Muscle of arm (tissue), 14 donors: ENCODE results near the gene YIPF5. TPM values are rescaled to one million over a fixed set of nuclear protein-coding genes. Genes with fewer than 3 reads are reported as not detected.

Experiments used
- DNase-seq: peaks from one replicate; pipeline ENCODE4 v3.0.0-alpha.2; 2013
- long read RNA-seq, 11 donors: transcript quantifications; one replicate each; lab custom pipeline, GENCODE V29; 2026
- polyA plus RNA-seq, 12 donors: library from polyadenylated mRNA; unstranded; fragments of 120-200 nt; gene quantifications; one replicate each; pipeline ENCODE4 v1.2.1, GENCODE V29; 2013; ENCODE audit not compliant: insufficient read length in 12 of 12

The YIPF5 gene
- 10 to 100 TPM in 11 of 12 donors, not detected in 1; 31.8 to 65.0 (median 50.5) TPM for polyA plus RNA-seq
- long read RNA-seq, donor 1, transcript YIPF5-201 (6 exons, 3,147 nt), result major isoform, 18 of 26 reads
- long read RNA-seq, donor 1, partial matches to known transcripts, result 6 of 26 reads
- long read RNA-seq, donor 1, other reads (novel, unspliced or antisense), result 0 of 26 reads
- long read RNA-seq, donor 2, transcript YIPF5-201 (6 exons, 3,147 nt), result major isoform, 34 of 41 reads
- long read RNA-seq, donor 2, partial matches to known transcripts, result 5 of 41 reads
- long read RNA-seq, donor 2, other reads (novel, unspliced or antisense), result 0 of 41 reads
- long read RNA-seq, donor 3, transcript YIPF5-201 (6 exons, 3,147 nt), result major isoform, 6 of 6 reads
- long read RNA-seq, donor 3, partial matches to known transcripts, result 0 of 6 reads
- long read RNA-seq, donor 3, other reads (novel, unspliced or antisense), result 0 of 6 reads
- long read RNA-seq, donor 4, partial matches to known transcripts, result 0 of 4 reads
- long read RNA-seq, donor 4, other reads (novel, unspliced or antisense), result 0 of 4 reads
- long read RNA-seq, donor 5, transcript YIPF5-201 (6 exons, 3,147 nt), result major isoform, 24 of 61 reads
- long read RNA-seq, donor 5, partial matches to known transcripts, result 37 of 61 reads
- long read RNA-seq, donor 5, other reads (novel, unspliced or antisense), result 0 of 61 reads
- long read RNA-seq, donor 6, transcript YIPF5-201 (6 exons, 3,147 nt), result major isoform, 12 of 13 reads
- long read RNA-seq, donor 6, partial matches to known transcripts, result 0 of 13 reads
- long read RNA-seq, donor 6, other reads (novel, unspliced or antisense), result 0 of 13 reads
- long read RNA-seq, donor 7, partial matches to known transcripts, result 0 of 4 reads
- long read RNA-seq, donor 7, other reads (novel, unspliced or antisense), result 0 of 4 reads
- long read RNA-seq, donor 8, transcript YIPF5-201 (6 exons, 3,147 nt), result major isoform, 20 of 35 reads
- long read RNA-seq, donor 8, partial matches to known transcripts, result 14 of 35 reads
- long read RNA-seq, donor 8, other reads (novel, unspliced or antisense), result 0 of 35 reads
- long read RNA-seq, donor 9, transcript YIPF5-201 (6 exons, 3,147 nt), result major isoform, 11 of 11 reads
- long read RNA-seq, donor 9, partial matches to known transcripts, result 0 of 11 reads
- long read RNA-seq, donor 9, other reads (novel, unspliced or antisense), result 0 of 11 reads
- long read RNA-seq, donor 10, transcript YIPF5-201 (6 exons, 3,147 nt), result major isoform, 15 of 16 reads
- long read RNA-seq, donor 10, partial matches to known transcripts, result 0 of 16 reads
- long read RNA-seq, donor 10, other reads (novel, unspliced or antisense), result 0 of 16 reads
- long read RNA-seq, donor 11, transcript YIPF5-201 (6 exons, 3,147 nt), result major isoform, 29 of 33 reads
- long read RNA-seq, donor 11, partial matches to known transcripts, result 0 of 33 reads
- long read RNA-seq, donor 11, other reads (novel, unspliced or antisense), result 0 of 33 reads

GRCh38 chr5:144170276-144171024 lies at the start of gene YIPF5, which contains the start of gene KCTD16:
Gene YIPF5, minus strand, starts transcription at chr5:144170659. Its CDS starts 704 bp downstream, at chr5:144169955.
Gene KCTD16, plus strand, starts transcription at chr5:144170873.
- DNase-seq, result peak; percentile 96

- no peak for DNase-seq
Observed at GRCh38 chr5:144219869-144220268, 49.4 kb upstream of the YIPF5 start.

GRCh38 chr5:144210655-144211054 lies 40.2 kb upstream of the YIPF5 start:
- no peak for DNase-seq

GRCh38 chr5:144209361-144209760 lies 38.9 kb upstream of the YIPF5 start:
- no peak for DNase-seq

- no peak for DNase-seq
Observed at GRCh38 chr5:144207875-144208444, 37.5 kb upstream of the YIPF5 start.

- DNase-seq, result no peak
Observed at GRCh38 chr5:144206141-144206540, 35.7 kb upstream of the YIPF5 start.

- peak; percentile 25 for DNase-seq
Observed at GRCh38 chr5:144205141-144205551, 34.7 kb upstream of the YIPF5 start.

GRCh38 chr5:144203750-144204596 lies 33.5 kb upstream of the YIPF5 start:
- peak; percentile 72 for DNase-seq

GRCh38 chr5:144202726-144203125 lies 32.3 kb upstream of the YIPF5 start:
- no peak for DNase-seq

GRCh38 chr5:144202072-144202471 lies 31.6 kb upstream of the YIPF5 start:
- no peak for DNase-seq

GRCh38 chr5:144201588-144201987 lies 31.1 kb upstream of the YIPF5 start:
- no peak for DNase-seq

GRCh38 chr5:144198386-144198785 lies 27.9 kb upstream of the YIPF5 start:
- no peak for DNase-seq

- DNase-seq, result no peak
Observed at GRCh38 chr5:144196612-144197011, 26.2 kb upstream of the YIPF5 start.

GRCh38 chr5:144195448-144195847 lies 25.0 kb upstream of the YIPF5 start:
- DNase-seq, result no peak

GRCh38 chr5:144194144-144194543 lies 23.7 kb upstream of the YIPF5 start:
- no peak for DNase-seq

- no peak for DNase-seq
Observed at GRCh38 chr5:144192661-144193060, 22.2 kb upstream of the YIPF5 start.

GRCh38 chr5:144191998-144192397 lies 21.5 kb upstream of the YIPF5 start:
- peak; percentile 21 for DNase-seq

GRCh38 chr5:144191531-144191930 lies 21.1 kb upstream of the YIPF5 start:
- DNase-seq, result no peak

GRCh38 chr5:144189800-144190429 lies 19.5 kb upstream of the YIPF5 start:
- no peak for DNase-seq
